ENCODE results near the gene BAHCC1. TPM values are rescaled to one million over a fixed set of nuclear protein-coding genes. Genes with fewer than 3 reads are reported as not detected.

Gene BAHCC1
- total RNA-seq, 1 experiment from 2014 or later: 29.8 TPM

- TF ChIP-seq, protein P1, sequence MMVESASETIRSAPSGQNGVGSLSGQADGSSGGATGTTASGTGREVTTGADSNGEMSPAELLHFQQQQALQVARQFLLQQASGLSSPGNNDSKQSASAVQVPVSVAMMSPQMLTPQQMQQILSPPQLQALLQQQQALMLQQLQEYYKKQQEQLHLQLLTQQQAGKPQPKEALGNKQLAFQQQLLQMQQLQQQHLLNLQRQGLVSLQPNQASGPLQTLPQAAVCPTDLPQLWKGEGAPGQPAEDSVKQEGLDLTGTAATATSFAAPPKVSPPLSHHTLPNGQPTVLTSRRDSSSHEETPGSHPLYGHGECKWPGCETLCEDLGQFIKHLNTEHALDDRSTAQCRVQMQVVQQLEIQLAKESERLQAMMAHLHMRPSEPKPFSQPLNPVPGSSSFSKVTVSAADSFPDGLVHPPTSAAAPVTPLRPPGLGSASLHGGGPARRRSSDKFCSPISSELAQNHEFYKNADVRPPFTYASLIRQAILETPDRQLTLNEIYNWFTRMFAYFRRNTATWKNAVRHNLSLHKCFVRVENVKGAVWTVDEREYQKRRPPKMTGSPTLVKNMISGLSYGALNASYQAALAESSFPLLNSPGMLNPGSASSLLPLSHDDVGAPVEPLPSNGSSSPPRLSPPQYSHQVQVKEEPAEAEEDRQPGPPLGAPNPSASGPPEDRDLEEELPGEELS (CRISPR knock-in tag; IDR thresholded peaks at IDR 0.05): no peak
Observed at GRCh38 chr17:81477173-81477572, 81.9 kb downstream of the BAHCC1 start (continued).

DNA sequence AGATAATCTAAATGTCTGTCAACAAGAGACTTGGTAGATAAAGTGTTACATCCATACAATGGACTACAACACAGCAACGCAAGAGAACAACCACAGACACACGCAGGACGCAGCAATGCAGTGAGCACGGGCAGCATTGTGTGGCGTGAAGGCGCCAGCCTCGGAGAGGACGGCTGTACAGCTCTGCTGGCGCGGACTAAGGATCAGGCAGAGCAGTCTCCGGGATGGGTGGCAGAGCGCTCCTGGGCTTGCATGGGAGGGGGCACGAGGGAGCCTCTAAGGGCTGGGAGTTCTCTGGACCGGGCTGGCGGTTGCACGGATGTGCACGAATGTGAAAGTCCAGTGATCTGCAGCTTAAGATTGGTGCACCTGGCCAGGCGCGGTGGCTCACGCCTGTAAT is 82.9 kb downstream of the BAHCC1 start:
- DNase-seq (ENCODE audit: low spot score) (no peak), ATAC-seq (no peak)
- H3K9me3 Mint-ChIP-seq: no peaks in the 10 kb centered on the region
- H3K4me1 Mint-ChIP-seq: peaks cover 4% of the 10 kb centered on the region; the same call in 1 of the 2 replicates
- H3K4me3 Mint-ChIP-seq: no peak overlapping the region
- ChIA-PET CTCF (interaction anchor here (2.0 kb wide), 1 partner anchor 37 kb away, joined by 6 read pairs; no protein-coding TSS in a partner anchor), POLR2A (no interaction called here)
- TF ChIP-seq CREM (CRISPR knock-in tag; IDR thresholded peaks at IDR 0.05): no peak
- TF ChIP-seq, protein P2, sequence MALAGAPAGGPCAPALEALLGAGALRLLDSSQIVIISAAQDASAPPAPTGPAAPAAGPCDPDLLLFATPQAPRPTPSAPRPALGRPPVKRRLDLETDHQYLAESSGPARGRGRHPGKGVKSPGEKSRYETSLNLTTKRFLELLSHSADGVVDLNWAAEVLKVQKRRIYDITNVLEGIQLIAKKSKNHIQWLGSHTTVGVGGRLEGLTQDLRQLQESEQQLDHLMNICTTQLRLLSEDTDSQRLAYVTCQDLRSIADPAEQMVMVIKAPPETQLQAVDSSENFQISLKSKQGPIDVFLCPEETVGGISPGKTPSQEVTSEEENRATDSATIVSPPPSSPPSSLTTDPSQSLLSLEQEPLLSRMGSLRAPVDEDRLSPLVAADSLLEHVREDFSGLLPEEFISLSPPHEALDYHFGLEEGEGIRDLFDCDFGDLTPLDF (CRISPR knock-in tag; IDR thresholded peaks at IDR 0.05): no peak
- TF ChIP-seq HMGXB4 (CRISPR knock-in tag; IDR thresholded peaks at IDR 0.05): no peak
- TF ChIP-seq, protein P3, sequence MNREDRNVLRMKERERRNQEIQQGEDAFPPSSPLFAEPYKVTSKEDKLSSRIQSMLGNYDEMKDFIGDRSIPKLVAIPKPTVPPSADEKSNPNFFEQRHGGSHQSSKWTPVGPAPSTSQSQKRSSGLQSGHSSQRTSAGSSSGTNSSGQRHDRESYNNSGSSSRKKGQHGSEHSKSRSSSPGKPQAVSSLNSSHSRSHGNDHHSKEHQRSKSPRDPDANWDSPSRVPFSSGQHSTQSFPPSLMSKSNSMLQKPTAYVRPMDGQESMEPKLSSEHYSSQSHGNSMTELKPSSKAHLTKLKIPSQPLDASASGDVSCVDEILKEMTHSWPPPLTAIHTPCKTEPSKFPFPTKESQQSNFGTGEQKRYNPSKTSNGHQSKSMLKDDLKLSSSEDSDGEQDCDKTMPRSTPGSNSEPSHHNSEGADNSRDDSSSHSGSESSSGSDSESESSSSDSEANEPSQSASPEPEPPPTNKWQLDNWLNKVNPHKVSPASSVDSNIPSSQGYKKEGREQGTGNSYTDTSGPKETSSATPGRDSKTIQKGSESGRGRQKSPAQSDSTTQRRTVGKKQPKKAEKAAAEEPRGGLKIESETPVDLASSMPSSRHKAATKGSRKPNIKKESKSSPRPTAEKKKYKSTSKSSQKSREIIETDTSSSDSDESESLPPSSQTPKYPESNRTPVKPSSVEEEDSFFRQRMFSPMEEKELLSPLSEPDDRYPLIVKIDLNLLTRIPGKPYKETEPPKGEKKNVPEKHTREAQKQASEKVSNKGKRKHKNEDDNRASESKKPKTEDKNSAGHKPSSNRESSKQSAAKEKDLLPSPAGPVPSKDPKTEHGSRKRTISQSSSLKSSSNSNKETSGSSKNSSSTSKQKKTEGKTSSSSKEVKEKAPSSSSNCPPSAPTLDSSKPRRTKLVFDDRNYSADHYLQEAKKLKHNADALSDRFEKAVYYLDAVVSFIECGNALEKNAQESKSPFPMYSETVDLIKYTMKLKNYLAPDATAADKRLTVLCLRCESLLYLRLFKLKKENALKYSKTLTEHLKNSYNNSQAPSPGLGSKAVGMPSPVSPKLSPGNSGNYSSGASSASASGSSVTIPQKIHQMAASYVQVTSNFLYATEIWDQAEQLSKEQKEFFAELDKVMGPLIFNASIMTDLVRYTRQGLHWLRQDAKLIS (CRISPR knock-in tag; IDR thresholded peaks at IDR 0.05; ENCODE audit: borderline replicate concordance): no peak
- TF ChIP-seq TCF7 (CRISPR knock-in tag; IDR thresholded peaks at IDR 0.05; ENCODE audit: low read depth): no peak
- no peak for TF ChIP-seq MXD4 (CRISPR knock-in tag; IDR thresholded peaks at IDR 0.05; ENCODE audit: borderline replicate concordance)
- TF ChIP-seq ZNF219 (CRISPR knock-in tag; IDR thresholded peaks at IDR 0.05; ENCODE audit: borderline replicate concordance): no peak
- no peak for TF ChIP-seq FOXJ3 (CRISPR knock-in tag; IDR thresholded peaks at IDR 0.05; ENCODE audit: borderline replicate concordance)
- TF ChIP-seq PREB (CRISPR knock-in tag; IDR thresholded peaks at IDR 0.05; ENCODE audit: borderline replicate concordance): no peak
- TF ChIP-seq SMAD4 (CRISPR knock-in tag; IDR thresholded peaks at IDR 0.05): no peak
- TF ChIP-seq ATF1 (CRISPR knock-in tag; IDR thresholded peaks at IDR 0.05): no peak
- TF ChIP-seq NR1H2 (CRISPR knock-in tag; IDR thresholded peaks at IDR 0.05): no peak
- TF ChIP-seq MYBL2 (CRISPR knock-in tag; IDR thresholded peaks at IDR 0.05): no peak
- TF ChIP-seq, protein P4, sequence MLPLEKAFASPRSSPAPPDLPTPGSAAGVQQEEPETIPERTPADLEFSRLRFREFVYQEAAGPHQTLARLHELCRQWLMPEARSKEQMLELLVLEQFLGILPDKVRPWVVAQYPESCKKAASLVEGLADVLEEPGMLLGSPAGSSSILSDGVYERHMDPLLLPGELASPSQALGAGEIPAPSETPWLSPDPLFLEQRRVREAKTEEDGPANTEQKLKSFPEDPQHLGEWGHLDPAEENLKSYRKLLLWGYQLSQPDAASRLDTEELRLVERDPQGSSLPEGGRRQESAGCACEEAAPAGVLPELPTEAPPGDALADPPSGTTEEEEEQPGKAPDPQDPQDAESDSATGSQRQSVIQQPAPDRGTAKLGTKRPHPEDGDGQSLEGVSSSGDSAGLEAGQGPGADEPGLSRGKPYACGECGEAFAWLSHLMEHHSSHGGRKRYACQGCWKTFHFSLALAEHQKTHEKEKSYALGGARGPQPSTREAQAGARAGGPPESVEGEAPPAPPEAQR (CRISPR knock-in tag; IDR thresholded peaks at IDR 0.05): no peak
- TF ChIP-seq, protein P5, sequence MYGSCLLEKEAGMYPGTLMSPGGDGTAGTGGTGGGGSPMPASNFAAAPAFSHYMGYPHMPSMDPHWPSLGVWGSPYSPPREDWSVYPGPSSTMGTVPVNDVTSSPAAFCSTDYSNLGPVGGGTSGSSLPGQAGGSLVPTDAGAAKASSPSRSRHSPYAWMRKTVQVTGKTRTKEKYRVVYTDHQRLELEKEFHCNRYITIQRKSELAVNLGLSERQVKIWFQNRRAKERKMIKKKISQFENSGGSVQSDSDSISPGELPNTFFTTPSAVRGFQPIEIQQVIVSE (CRISPR knock-in tag; IDR thresholded peaks at IDR 0.05; ENCODE audit: borderline replicate concordance): no peak
- TF ChIP-seq, protein P6, sequence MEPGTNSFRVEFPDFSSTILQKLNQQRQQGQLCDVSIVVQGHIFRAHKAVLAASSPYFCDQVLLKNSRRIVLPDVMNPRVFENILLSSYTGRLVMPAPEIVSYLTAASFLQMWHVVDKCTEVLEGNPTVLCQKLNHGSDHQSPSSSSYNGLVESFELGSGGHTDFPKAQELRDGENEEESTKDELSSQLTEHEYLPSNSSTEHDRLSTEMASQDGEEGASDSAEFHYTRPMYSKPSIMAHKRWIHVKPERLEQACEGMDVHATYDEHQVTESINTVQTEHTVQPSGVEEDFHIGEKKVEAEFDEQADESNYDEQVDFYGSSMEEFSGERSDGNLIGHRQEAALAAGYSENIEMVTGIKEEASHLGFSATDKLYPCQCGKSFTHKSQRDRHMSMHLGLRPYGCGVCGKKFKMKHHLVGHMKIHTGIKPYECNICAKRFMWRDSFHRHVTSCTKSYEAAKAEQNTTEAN (CRISPR knock-in tag; IDR thresholded peaks at IDR 0.05): no peak
- no peak for TF ChIP-seq ZMAT4 (CRISPR knock-in tag; IDR thresholded peaks at IDR 0.05)
- peaks cover 45% of the 10 kb centered on the region for H3K27me3 Mint-ChIP-seq (ENCODE audit: low read depth)
- H3K36me3 Mint-ChIP-seq: no peaks in the 10 kb centered on the region
- H3K27ac Mint-ChIP-seq: no peak overlapping the region
